Measurements from ENCODE around the gene AGPAT4.

AGPAT4 gene

GRCh38 chr6:161256407-161256806 is 17.5 kb downstream of the AGPAT4 start:
- no peaks in the 10 kb centered on the region for H3K9me3 Mint-ChIP-seq
- no peak for DNase-seq (ENCODE audit: low spot score)

GRCh38 chr6:161255518-161255917 is 18.3 kb downstream of the AGPAT4 start:
- DNase-seq (ENCODE audit: low spot score): no peak
- Mint-ChIP-seq H3K27ac (no peak overlapping the region), H3K27me3 (ENCODE audit: low read depth) (no peaks in the 10 kb centered on the region), H3K9me3 (no peaks in the 10 kb centered on the region), H3K4me1 (ENCODE audit: low read depth) (no peaks in the 10 kb centered on the region), H3K36me3 (ENCODE audit: low read depth) (no peaks in the 10 kb centered on the region), H3K4me3 (no peak overlapping the region)

More at GRCh38 chr6:161256407-161256806, 17.5 kb downstream of the AGPAT4 start:
- H3K36me3 Mint-ChIP-seq (ENCODE audit: low read depth): peaks cover 6% of the 10 kb centered on the region
- H3K27ac Mint-ChIP-seq: no peak overlapping the region
- no peaks in the 10 kb centered on the region for H3K27me3 Mint-ChIP-seq (ENCODE audit: low read depth)
- H3K4me1 Mint-ChIP-seq (ENCODE audit: low read depth): no peaks in the 10 kb centered on the region
- no peak overlapping the region for H3K4me3 Mint-ChIP-seq

GRCh38 chr6:161254464-161255253 is 19.2 kb downstream of the AGPAT4 start:
- H3K27ac Mint-ChIP-seq: no peak overlapping the region

GRCh38 chr6:161254126-161254463 is 19.8 kb downstream of the AGPAT4 start:
- Mint-ChIP-seq H3K27ac (no peak overlapping the region), H3K9me3 (no peaks in the 10 kb centered on the region), H3K36me3 (ENCODE audit: low read depth) (no peaks in the 10 kb centered on the region), H3K4me3 (no peak overlapping the region), H3K4me1 (ENCODE audit: low read depth) (no peaks in the 10 kb centered on the region), H3K27me3 (ENCODE audit: low read depth) (no peaks in the 10 kb centered on the region)
- no peak for DNase-seq (ENCODE audit: low spot score)

More at GRCh38 chr6:161254464-161255253, 19.2 kb downstream of the AGPAT4 start:
- no peaks in the 10 kb centered on the region for H3K4me1 Mint-ChIP-seq (ENCODE audit: low read depth)
- no peaks in the 10 kb centered on the region for H3K9me3 Mint-ChIP-seq
- no peak overlapping the region for H3K4me3 Mint-ChIP-seq
- DNase-seq (ENCODE audit: low spot score): no peak
- H3K36me3 Mint-ChIP-seq (ENCODE audit: low read depth): no peaks in the 10 kb centered on the region
- H3K27me3 Mint-ChIP-seq (ENCODE audit: low read depth): no peaks in the 10 kb centered on the region

GRCh38 chr6:161251345-161251744 is 22.5 kb downstream of the AGPAT4 start:
- no peaks in the 10 kb centered on the region for H3K27me3 Mint-ChIP-seq (ENCODE audit: low read depth)
- H3K4me1 Mint-ChIP-seq (ENCODE audit: low read depth): no peaks in the 10 kb centered on the region
- no peaks in the 10 kb centered on the region for H3K9me3 Mint-ChIP-seq
- DNase-seq (ENCODE audit: low spot score): no peak
- H3K27ac Mint-ChIP-seq: no peak overlapping the region
- no peak overlapping the region for H3K4me3 Mint-ChIP-seq
- peaks cover 3% of the 10 kb centered on the region for H3K36me3 Mint-ChIP-seq (ENCODE audit: low read depth)

- no peak for DNase-seq (ENCODE audit: low spot score)
- Mint-ChIP-seq H3K4me3 (no peak overlapping the region), H3K36me3 (ENCODE audit: low read depth) (peaks cover 3% of the 10 kb centered on the region), H3K27ac (no peak overlapping the region), H3K4me1 (ENCODE audit: low read depth) (no peaks in the 10 kb centered on the region), H3K27me3 (ENCODE audit: low read depth) (no peaks in the 10 kb centered on the region), H3K9me3 (no peaks in the 10 kb centered on the region)
These were observed 24.5 kb downstream of the AGPAT4 start for GRCh38 chr6:161249327-161249726.

GRCh38 chr6:161246725-161247124 is 27.1 kb downstream of the AGPAT4 start:
- H3K9me3 Mint-ChIP-seq: no peaks in the 10 kb centered on the region
- H3K4me1 Mint-ChIP-seq (ENCODE audit: low read depth): peaks cover 2% of the 10 kb centered on the region
- H3K4me3 Mint-ChIP-seq: no peak overlapping the region
- DNase-seq (ENCODE audit: low spot score): no peak
- peaks cover 3% of the 10 kb centered on the region for H3K36me3 Mint-ChIP-seq (ENCODE audit: low read depth)
- H3K27ac Mint-ChIP-seq: no peak overlapping the region
- no peaks in the 10 kb centered on the region for H3K27me3 Mint-ChIP-seq (ENCODE audit: low read depth)

- H3K4me1 Mint-ChIP-seq (ENCODE audit: low read depth): peaks cover 2% of the 10 kb centered on the region
- no peak for DNase-seq (ENCODE audit: low spot score)
- H3K9me3 Mint-ChIP-seq: no peaks in the 10 kb centered on the region
- H3K27me3 Mint-ChIP-seq (ENCODE audit: low read depth): no peaks in the 10 kb centered on the region
- peaks cover 3% of the 10 kb centered on the region for H3K36me3 Mint-ChIP-seq (ENCODE audit: low read depth)
- no peak overlapping the region for H3K4me3 Mint-ChIP-seq
- H3K27ac Mint-ChIP-seq: no peak overlapping the region
These were observed 28.5 kb downstream of the AGPAT4 start for GRCh38 chr6:161245363-161245762.

GRCh38 chr6:161244725-161245124 is 29.1 kb downstream of the AGPAT4 start:
- Mint-ChIP-seq H3K4me3 (no peak overlapping the region), H3K4me1 (ENCODE audit: low read depth) (peaks cover 2% of the 10 kb centered on the region), H3K36me3 (ENCODE audit: low read depth) (peaks cover 8% of the 10 kb centered on the region), H3K27me3 (ENCODE audit: low read depth) (no peaks in the 10 kb centered on the region), H3K9me3 (no peaks in the 10 kb centered on the region), H3K27ac (no peak overlapping the region)
- DNase-seq (ENCODE audit: low spot score): no peak

GRCh38 chr6:161242779-161243693 is 30.8 kb downstream of the AGPAT4 start:
- no peak overlapping the region for H3K27ac Mint-ChIP-seq
- H3K27me3 Mint-ChIP-seq (ENCODE audit: low read depth): no peaks in the 10 kb centered on the region
- H3K4me3 Mint-ChIP-seq: no peak overlapping the region
- peaks cover 6% of the 10 kb centered on the region for H3K9me3 Mint-ChIP-seq
- peaks cover 2% of the 10 kb centered on the region for H3K4me1 Mint-ChIP-seq (ENCODE audit: low read depth)
- H3K36me3 Mint-ChIP-seq (ENCODE audit: low read depth): peaks cover 13% of the 10 kb centered on the region
- no peak for DNase-seq (ENCODE audit: low spot score)

GRCh38 chr6:161242113-161242512 is 31.7 kb downstream of the AGPAT4 start:
- H3K9me3 Mint-ChIP-seq: peaks cover 6% of the 10 kb centered on the region
- peaks cover 11% of the 10 kb centered on the region for H3K36me3 Mint-ChIP-seq (ENCODE audit: low read depth)
- no peaks in the 10 kb centered on the region for H3K27me3 Mint-ChIP-seq (ENCODE audit: low read depth)
- peaks cover 2% of the 10 kb centered on the region for H3K4me1 Mint-ChIP-seq (ENCODE audit: low read depth)
- no peak for DNase-seq (ENCODE audit: low spot score)
- no peak overlapping the region for H3K4me3 Mint-ChIP-seq
- no peak overlapping the region for H3K27ac Mint-ChIP-seq

- no peak for DNase-seq (ENCODE audit: low spot score)
- no peaks in the 10 kb centered on the region for H3K27me3 Mint-ChIP-seq (ENCODE audit: low read depth)
- H3K9me3 Mint-ChIP-seq: peaks cover 6% of the 10 kb centered on the region
- H3K4me1 Mint-ChIP-seq (ENCODE audit: low read depth): peaks cover 8% of the 10 kb centered on the region
- no peak overlapping the region for H3K27ac Mint-ChIP-seq
- no peak overlapping the region for H3K4me3 Mint-ChIP-seq
- peaks cover 11% of the 10 kb centered on the region for H3K36me3 Mint-ChIP-seq (ENCODE audit: low read depth)
These were observed 34.9 kb downstream of the AGPAT4 start for GRCh38 chr6:161239001-161239400.

GRCh38 chr6:161238500-161238899 is 35.4 kb downstream of the AGPAT4 start:
- DNase-seq (ENCODE audit: low spot score): no peak
- Mint-ChIP-seq H3K27ac (no peak overlapping the region), H3K4me1 (ENCODE audit: low read depth) (peaks cover 6% of the 10 kb centered on the region), H3K36me3 (ENCODE audit: low read depth) (peaks cover 11% of the 10 kb centered on the region), H3K27me3 (ENCODE audit: low read depth) (no peaks in the 10 kb centered on the region), H3K4me3 (no peak overlapping the region), H3K9me3 (peaks cover 6% of the 10 kb centered on the region)

GRCh38 chr6:161238081-161238480 is 35.8 kb downstream of the AGPAT4 start:
- DNase-seq (ENCODE audit: low spot score): no peak
- peaks cover 5% of the 10 kb centered on the region for H3K4me1 Mint-ChIP-seq (ENCODE audit: low read depth)
- H3K27ac Mint-ChIP-seq: no peak overlapping the region
- peaks cover 6% of the 10 kb centered on the region for H3K9me3 Mint-ChIP-seq
- no peaks in the 10 kb centered on the region for H3K27me3 Mint-ChIP-seq (ENCODE audit: low read depth)
- peaks cover 11% of the 10 kb centered on the region for H3K36me3 Mint-ChIP-seq (ENCODE audit: low read depth)
- H3K4me3 Mint-ChIP-seq: no peak overlapping the region

Measured in T-helper 2 cell treated with Interferon-gamma antibody and Interleukin-4, amounts not matched to agents 5 μg/mL and 100 μg/mL, for 36 hours (primary cell).